Superior temporal gyrus (tissue), 1 donor: ENCODE data around the gene PRB4.
A peak's percentile ranks its signal among the peaks of the same experiment; 100 is the strongest.
"Not testable (repeated sequence)": the region's sequence is repeated elsewhere in the genome, so short reads cannot be mapped to it uniquely, and the experiment has no call there.

Experiments
- DNase-seq: peaks from one replicate; pipeline ENCODE4 v3.0.0-alpha.2; 2016; ENCODE audit errors: extremely low spot score

PRB4 gene

DNA sequence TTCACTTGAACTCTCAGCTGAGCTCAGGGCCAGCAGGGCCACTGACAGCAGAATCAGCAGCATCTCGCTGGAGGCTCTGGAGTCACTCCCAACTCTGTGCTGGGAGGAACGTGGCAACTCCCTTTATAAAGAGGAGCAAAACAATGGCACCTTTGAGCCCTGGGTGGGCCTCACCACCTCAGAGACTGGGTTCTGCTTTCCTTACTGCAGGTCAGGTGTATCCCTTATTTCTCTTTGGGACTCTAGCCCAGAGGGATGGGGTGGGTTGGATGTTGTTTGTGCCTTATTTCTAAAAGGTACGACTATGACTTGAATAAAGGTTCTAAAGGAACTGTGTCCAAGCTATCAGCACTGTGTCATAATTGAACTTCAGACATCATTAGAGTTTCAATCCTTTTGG is at the start of gene PRB4:
Gene PRB4 (minus strand): TSS at position 101 of the 400 bp plus-strand sequence. CDS start 38 bp downstream, at position 63.
- DNase-seq = no peak

DNA sequence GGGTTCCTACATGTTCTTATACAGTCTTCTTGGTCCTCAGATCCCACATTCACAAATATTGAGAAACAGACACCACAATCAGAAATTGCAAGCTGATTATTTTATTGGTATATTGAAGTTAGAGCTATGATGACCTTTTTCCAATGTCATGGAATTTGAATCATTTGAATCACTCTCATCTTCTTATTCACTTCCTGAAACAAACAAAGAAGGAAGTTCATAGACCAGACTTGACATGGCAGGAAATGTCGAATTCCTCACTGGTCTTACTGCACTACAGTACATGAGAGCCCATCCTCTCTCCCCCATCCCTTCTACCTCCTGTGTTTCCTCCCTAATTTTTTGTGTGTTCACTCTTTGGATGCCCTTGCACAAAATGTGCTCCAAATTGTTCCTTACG is 41.5 kb upstream of the PRB4 start:
- DNase-seq = not testable (repeated sequence)

GRCh38 chr12:11348439-11348838 is 38.2 kb upstream of the PRB4 start:
- no peak for DNase-seq

DNA sequence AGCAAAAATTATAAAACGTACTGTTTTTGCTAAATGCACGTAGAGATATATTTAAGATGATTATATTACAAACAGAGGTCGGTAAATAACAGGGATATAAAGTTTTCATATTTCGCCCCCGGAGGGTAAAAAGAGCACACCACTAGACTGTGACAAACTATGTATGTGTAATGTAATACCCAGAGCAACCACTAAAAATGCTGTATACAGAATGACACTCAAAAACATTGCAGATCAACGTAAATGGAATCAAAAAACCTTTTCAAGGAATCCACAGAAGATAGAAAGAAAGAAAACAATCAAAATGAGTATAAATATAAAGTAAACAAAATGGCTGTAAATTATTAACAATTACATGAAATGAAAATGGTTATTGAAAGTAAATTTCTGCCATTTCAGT is 37.6 kb upstream of the PRB4 start:
- no peak for DNase-seq

- DNase-seq = no peak
Observed at GRCh38 chr12:11344500-11344899, 34.3 kb upstream of the PRB4 start.

- DNase-seq = no peak
Observed at GRCh38 chr12:11324426-11324825, 14.2 kb upstream of the PRB4 start.

GRCh38 chr12:11321980-11322379 is 11.7 kb upstream of the PRB4 start:
- DNase-seq = no peak

DNA sequence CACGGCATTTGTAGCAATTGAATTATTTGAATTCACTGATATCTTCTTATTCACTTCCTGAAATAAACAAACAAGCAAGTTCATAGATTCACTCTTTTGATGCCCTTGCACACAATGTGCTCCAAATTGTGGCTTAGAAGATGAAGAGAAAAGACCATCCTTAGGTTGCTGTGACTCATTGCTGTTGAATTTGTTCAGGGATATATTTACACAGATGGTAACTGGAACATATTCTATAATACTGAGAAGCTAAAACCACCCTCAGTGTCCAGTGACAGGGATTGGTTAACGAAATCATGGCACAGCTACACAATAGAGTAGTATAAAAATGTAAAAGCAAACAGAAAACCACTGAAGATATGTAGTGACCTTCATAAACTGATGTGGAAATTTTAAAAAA is 3.1 kb downstream of the PRB4 start:
- DNase-seq = peak; percentile 4

GRCh38 chr12:11273449-11273848 is 36.8 kb downstream of the PRB4 start:
- DNase-seq = peak; percentile 1

- no peak for DNase-seq
Observed at GRCh38 chr12:11269607-11270006, 40.6 kb downstream of the PRB4 start, which contains the start of gene PRB3. TSS of gene PRB3 (minus strand) at chr12:11269707. CDS start at chr12:11269669, 38 bp downstream.

- no peak for DNase-seq
Observed at GRCh38 chr12:11264501-11264900, 45.7 kb downstream of the PRB4 start.
